Activated CD4-positive, CD25-positive, alpha-beta regulatory T cell (primary cell): ENCODE results near the gene STKLD1.

Experiments
- DNase-seq, 4 experiments: peaks; one replicate each; lab custom pipeline; 2025; lab: John Stamatoyannopoulos, UW

The STKLD1 gene

GRCh38 chr9:133345596-133345995 lies 30.6 kb upstream of the STKLD1 start:
- no peak for DNase-seq

GRCh38 chr9:133346021-133346785 lies 30.0 kb upstream of the STKLD1 start:
- no peak for DNase-seq

GRCh38 chr9:133347515-133347984 lies 28.6 kb upstream of the STKLD1 start:
- no peak for DNase-seq

- DNase-seq, result peak; percentile 74 to 84 (median 79)
Measured at GRCh38 chr9:133347985-133348717, 28.0 kb upstream of the STKLD1 start, which contains the start of the genes MED22 and RPL7A. MED22 (minus strand) TSS chr9:133348131; CDS start chr9:133346662, 1,469 bp downstream. RPL7A (plus strand) TSS chr9:133348218; CDS start chr9:133348244, 26 bp downstream.

GRCh38 chr9:133348718-133349573 lies 27.2 kb upstream of the STKLD1 start:
- DNase-seq, result no peak

GRCh38 chr9:133349965-133350616 lies 26.1 kb upstream of the STKLD1 start:
- no peak for DNase-seq

- DNase-seq, result no peak
Measured at GRCh38 chr9:133351526-133351907, 24.6 kb upstream of the STKLD1 start.

GRCh38 chr9:133351908-133352634 lies 24.1 kb upstream of the STKLD1 start:
- DNase-seq, result no peak

GRCh38 chr9:133352635-133353340 lies 23.4 kb upstream of the STKLD1 start:
- no peak for DNase-seq

- DNase-seq, result no peak
Measured at GRCh38 chr9:133353548-133353947, 22.6 kb upstream of the STKLD1 start.

GRCh38 chr9:133354766-133355165 lies 21.4 kb upstream of the STKLD1 start:
- DNase-seq, result no peak

- no peak for DNase-seq
Measured at GRCh38 chr9:133355881-133356357, 20.2 kb upstream of the STKLD1 start.

- peak; percentile 77 to 91 (median 85) for DNase-seq
Measured at GRCh38 chr9:133356391-133357091, 19.6 kb upstream of the STKLD1 start, which contains the start of the genes SURF1 and SURF2. SURF1 (minus strand) TSS chr9:133356487; CDS start chr9:133356453, 34 bp downstream. SURF2 (plus strand) TSS chr9:133356550; CDS start chr9:133356593, 43 bp downstream.

- no peak for DNase-seq
Measured at GRCh38 chr9:133357656-133358055, 18.5 kb upstream of the STKLD1 start.

- no peak for DNase-seq
Measured at GRCh38 chr9:133359399-133360175, 16.6 kb upstream of the STKLD1 start.

GRCh38 chr9:133360400-133361393 lies 15.5 kb upstream of the STKLD1 start:
- DNase-seq, result no peak

- no peak for DNase-seq
Measured at GRCh38 chr9:133361507-133362092, 14.6 kb upstream of the STKLD1 start.
